K562 (cell line): ENCODE measurements around the gene RAB13. TPM values are rescaled to one million over a fixed set of nuclear protein-coding genes. Genes with fewer than 3 reads are reported as not detected.
A peak's percentile ranks its signal among the peaks of the same experiment; 100 is the strongest.

ENCODE experiments used
- E2F8 ChIP-seq: fragments of 450-650 bp; IDR thresholded peaks from 2 replicates; pipeline ENCODE4 v1.7.1; 2018; ENCODE audit warnings: mild to moderate bottlenecking, low read depth; ENCODE audit not compliant: partially characterized antibody
- GABPA ChIP-seq: fragments of 200-800 bp; sonication (Bioruptor generic); conservative IDR thresholded peaks from 2 replicates; pipeline ENCODE4 v1.6.1; 2016; ENCODE audit warnings: low read depth, missing genetic modification characterization, missing compliant biosample characterization
- MLLT1 ChIP-seq, 2 experiments: fragments of 450-650 bp; IDR thresholded peaks; 2 replicates each; pipeline ENCODE4 v1.6.1; 2016
- PRPF4 ChIP-seq: fragments of 200-400 bp; formaldehyde crosslinking; IDR thresholded peaks from one replicate; pipeline ENCODE4 v1.6.1; 2017; ENCODE audit warnings: low read length, low read depth, mild to moderate bottlenecking; ENCODE audit not compliant: insufficient read depth, poor library complexity, severe bottlenecking
- RAD51 ChIP-seq: fragments of 450-650 bp; IDR thresholded peaks from 2 replicates; pipeline ENCODE4 v1.7.1; 2016; ENCODE audit warnings: low read depth, mild to moderate bottlenecking, borderline replicate concordance
- SAP30 ChIP-seq: fragments of 200-600 bp; sonication (generic); IDR thresholded peaks from 2 replicates; pipeline ENCODE4 v1.6.1; 2012; ENCODE audit warnings: borderline replicate concordance, low read depth, mild to moderate bottlenecking, moderate library complexity, low read length, control low read depth, inconsistent platforms; ENCODE audit not compliant: insufficient read depth, poor library complexity, severe bottlenecking
- SNIP1 ChIP-seq: fragments of 450-650 bp; IDR thresholded peaks from 2 replicates; pipeline ENCODE4 v1.7.1; 2017; ENCODE audit warnings: low read depth, mild to moderate bottlenecking
- TCF15 ChIP-seq: fragments of 250-450 bp; sonication (Bioruptor Pico); IDR thresholded peaks from 2 replicates; pipeline ENCODE4 v1.8.0; 2022; ENCODE audit warnings: moderate library complexity, mild to moderate bottlenecking, inconsistent platforms
- ZNF124 ChIP-seq: sonication (generic); formaldehyde crosslinking; IDR thresholded peaks from 2 replicates; pipeline ENCODE4 v1.8.1; 2022; ENCODE audit warnings: missing genetic modification reagents
- ZNF217 ChIP-seq: sonication (generic); formaldehyde crosslinking; IDR thresholded peaks from 2 replicates; pipeline ENCODE4 v1.8.0; 2022; ENCODE audit warnings: mild to moderate bottlenecking, missing genetic modification reagents
- ZNF280B ChIP-seq: fragments of 250-450 bp; sonication (Bioruptor Pico); IDR thresholded peaks from 2 replicates; pipeline ENCODE4 v1.5.1; 2021; ENCODE audit warnings: mild to moderate bottlenecking
- ZNF76 ChIP-seq: fragments of 250-450 bp; sonication (Bioruptor Pico); IDR thresholded peaks from 2 replicates; pipeline ENCODE4 v1.4.0; 2020; ENCODE audit warnings: mild to moderate bottlenecking, moderate library complexity, borderline replicate concordance
- ZSCAN32 ChIP-seq: fragments of 450-650 bp; formaldehyde crosslinking; IDR thresholded peaks from 2 replicates; pipeline ENCODE4 v1.4.0; 2020; ENCODE audit warnings: mild to moderate bottlenecking, moderate library complexity
- polyA plus RNA-seq, 8 experiments: library from polyadenylated mRNA; depleted of rRNA in 4 of 8; stranded (reverse) in 5 of 8; unstranded in 3 of 8; fragments of >200 nt; fragmentation: Nextera tagmentation in 2 of 8; fragmentation: Illumina TruSeq in 1 of 8; extraction: Ambion mirVana in 2 of 8; extraction: Trizol in 1 of 8; gene quantifications; 2 replicates each; pipeline versions ENCODE4 v1.2.1 to v1.2.3, GENCODE V29; 2011 to 2014; ENCODE audit warnings: inconsistent platforms in 1 of 8, missing spikeins in 1 of 8
- total RNA-seq, 7 experiments: library from RNA; depleted of rRNA in 6 of 7; stranded (reverse); fragments of >200 nt in 6 of 7; fragmentation: Illumina TruSeq in 2 of 7; extraction: Trizol in 2 of 7; gene quantifications; 2 replicates each; pipeline versions ENCODE4 v1.2.1 to v1.2.3, GENCODE V29; 2011 to 2021; ENCODE audit warnings: low replicate concordance in 1 of 7
- TF ChIP-seq, protein P1 (sequence below): fragments of 450-650 bp; IDR thresholded peaks from one replicate; pipeline ENCODE4 v1.6.1; 2018; ENCODE audit warnings: mild to moderate bottlenecking, moderate library complexity; ENCODE audit not compliant: partially characterized antibody
- TF ChIP-seq, protein P2 (sequence below): IDR thresholded peaks from 2 replicates; pipeline ENCODE4 v1.6.1; 2014; ENCODE audit warnings: antibody characterized with exemption

Gene RAB13
- total and polyA plus RNA-seq, 9 of the 15 experiments (the other 6 are each of a cell fraction or from before 2014, with no cell fraction given): 22.3 to 100 (median 39.8) TPM

DNA sequence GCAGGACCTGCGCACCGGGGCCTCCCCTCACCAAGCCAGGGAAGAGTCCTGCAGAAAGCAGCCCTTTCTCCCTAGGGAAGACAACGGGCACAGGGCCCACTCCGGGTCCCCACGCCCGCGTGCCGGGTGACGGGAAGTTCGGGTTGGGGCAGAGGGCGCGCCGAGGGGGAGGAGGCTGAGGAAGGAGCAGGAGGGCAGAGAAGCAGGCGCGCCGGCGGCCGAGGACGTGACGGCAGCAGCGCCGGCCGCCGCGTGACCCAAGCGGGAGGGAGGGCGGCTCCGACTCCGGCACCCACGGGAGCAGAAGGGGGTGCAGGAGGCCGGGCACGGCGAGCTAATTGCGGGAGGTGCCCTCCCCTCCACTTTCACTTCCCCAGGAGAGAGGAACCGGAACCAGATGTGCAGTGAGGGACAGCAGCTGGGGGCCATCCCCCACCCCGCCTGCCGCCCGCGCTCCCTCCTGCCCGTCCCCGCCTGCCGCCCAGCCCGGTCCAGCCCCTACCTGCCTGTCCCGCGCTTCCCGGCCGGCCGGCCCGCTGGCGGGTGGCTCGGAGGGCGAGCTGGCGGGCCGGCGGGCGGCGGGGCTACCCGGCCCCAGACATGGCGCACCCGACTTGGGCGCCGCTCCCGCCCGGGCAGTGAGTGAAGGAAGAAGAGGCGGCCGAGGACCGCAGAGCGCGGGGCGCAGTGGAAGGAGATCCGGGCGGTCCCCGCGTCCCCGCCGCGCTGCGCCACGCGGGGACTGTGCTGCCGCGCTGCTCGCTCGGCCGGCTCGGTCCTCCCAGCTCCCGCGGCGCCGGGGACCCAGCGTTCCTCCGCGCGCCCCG lies 40.1 kb downstream of the RAB13 start (continued):
- no peak for TF ChIP-seq ZNF280B (CRISPR knock-in tag)
- no peak for TF ChIP-seq SNIP1
- no peak for TF ChIP-seq MLLT1 (IDR thresholded peaks at IDR 0.05)
- no peak; the same call in 1 of the 2 replicates for TF ChIP-seq ZNF76 (CRISPR knock-in tag)
- TF ChIP-seq, protein P1, sequence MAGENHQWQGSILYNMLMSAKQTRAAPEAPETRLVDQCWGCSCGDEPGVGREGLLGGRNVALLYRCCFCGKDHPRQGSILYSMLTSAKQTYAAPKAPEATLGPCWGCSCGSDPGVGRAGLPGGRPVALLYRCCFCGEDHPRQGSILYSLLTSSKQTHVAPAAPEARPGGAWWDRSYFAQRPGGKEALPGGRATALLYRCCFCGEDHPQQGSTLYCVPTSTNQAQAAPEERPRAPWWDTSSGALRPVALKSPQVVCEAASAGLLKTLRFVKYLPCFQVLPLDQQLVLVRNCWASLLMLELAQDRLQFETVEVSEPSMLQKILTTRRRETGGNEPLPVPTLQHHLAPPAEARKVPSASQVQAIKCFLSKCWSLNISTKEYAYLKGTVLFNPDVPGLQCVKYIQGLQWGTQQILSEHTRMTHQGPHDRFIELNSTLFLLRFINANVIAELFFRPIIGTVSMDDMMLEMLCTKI: no peak
- no peak for TF ChIP-seq ZNF217
- TF ChIP-seq ZNF124 (CRISPR knock-in tag): no peak
- TF ChIP-seq GABPA: peak; percentile 89
- TF ChIP-seq E2F8: no peak
- TF ChIP-seq PRPF4: no peak
- TF ChIP-seq SAP30: peak; percentile 81
- TF ChIP-seq TCF15 (CRISPR knock-in tag): 0 out of 2 replicates have a peak, but pooled peaks have one; percentile 47
- peak; percentile 45; the same call in 1 of the 2 replicates for TF ChIP-seq RAD51
- TF ChIP-seq, protein P2, sequence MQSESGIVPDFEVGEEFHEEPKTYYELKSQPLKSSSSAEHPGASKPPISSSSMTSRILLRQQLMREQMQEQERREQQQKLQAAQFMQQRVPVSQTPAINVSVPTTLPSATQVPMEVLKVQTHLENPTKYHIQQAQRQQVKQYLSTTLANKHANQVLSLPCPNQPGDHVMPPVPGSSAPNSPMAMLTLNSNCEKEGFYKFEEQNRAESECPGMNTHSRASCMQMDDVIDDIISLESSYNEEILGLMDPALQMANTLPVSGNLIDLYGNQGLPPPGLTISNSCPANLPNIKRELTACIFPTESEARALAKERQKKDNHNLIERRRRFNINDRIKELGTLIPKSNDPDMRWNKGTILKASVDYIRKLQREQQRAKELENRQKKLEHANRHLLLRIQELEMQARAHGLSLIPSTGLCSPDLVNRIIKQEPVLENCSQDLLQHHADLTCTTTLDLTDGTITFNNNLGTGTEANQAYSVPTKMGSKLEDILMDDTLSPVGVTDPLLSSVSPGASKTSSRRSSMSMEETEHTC: peak; percentile 70
- no peak for TF ChIP-seq ZSCAN32 (CRISPR knock-in tag)
